NCI-H1417 (cell line): ENCODE results near the gene SCAMP2.
"Not testable (repeated sequence)": the region's sequence is repeated elsewhere in the genome, so short reads cannot be mapped to it uniquely, and the experiment has no call there.

Source experiments
- DNase-seq, 3 experiments: peaks; one replicate each; lab custom pipeline; 2025; lab: John Stamatoyannopoulos, UW

Gene SCAMP2

DNA sequence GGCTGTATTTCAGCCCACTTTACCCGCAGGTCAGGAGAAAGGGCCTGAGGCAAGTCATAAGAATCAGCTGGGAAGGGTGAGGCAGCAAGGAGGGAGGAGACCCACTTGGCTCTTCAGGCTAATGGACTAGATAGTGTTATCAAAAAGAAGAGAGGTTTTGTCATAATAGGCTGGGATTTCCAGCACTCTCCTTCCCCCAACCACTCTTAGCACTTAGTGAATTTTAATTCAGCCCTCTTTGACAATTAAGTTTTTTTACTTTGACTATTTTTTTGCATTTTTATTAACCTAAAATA lies 17.4 kb upstream of the SCAMP2 start:
- DNase-seq, result no peak

DNA sequence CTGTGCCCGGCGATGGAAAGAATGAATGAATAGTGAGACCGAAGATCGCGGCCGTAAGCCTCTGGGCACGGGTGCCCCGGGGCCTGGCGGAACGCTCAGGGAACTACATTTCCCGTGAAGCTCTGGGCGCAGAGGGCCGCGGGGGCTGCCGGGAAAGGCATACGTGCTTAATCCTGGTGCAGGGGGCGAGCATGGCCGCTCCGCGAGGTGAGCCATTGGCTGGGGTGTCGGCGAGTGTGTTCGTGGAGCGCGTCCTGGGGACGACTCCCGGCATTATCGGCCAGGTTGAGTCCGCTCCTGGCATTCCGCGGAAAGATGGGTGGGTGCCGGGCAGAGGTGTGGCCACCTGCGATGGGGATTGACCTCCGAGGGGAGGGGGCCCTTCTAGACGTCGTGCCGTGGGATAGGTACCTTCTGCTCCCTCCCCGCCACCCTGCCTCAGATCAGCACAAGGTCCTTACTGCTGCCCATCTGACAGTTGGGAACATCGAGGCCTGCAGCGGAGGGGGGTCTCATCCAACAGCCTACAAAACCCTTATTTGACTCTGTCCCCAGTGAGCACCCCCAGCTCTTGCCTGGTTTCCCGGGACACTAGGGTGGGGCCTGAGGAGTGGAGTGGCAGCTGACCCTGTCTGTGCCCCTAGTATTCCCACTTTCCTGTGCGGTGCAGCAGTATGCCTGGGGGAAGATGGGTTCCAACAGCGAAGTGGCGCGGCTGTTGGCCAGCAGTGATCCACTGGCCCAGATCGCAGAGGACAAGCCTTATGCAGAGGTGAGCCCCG lies 16.9 kb upstream of the SCAMP2 start, which contains the start of gene MPI:
MPI (plus strand) TSS at position 160 of the 782 bp plus-strand sequence; CDS start at position 192, 32 bp downstream.
- peak; percentile 79 to 92 (median 89) for DNase-seq

DNA sequence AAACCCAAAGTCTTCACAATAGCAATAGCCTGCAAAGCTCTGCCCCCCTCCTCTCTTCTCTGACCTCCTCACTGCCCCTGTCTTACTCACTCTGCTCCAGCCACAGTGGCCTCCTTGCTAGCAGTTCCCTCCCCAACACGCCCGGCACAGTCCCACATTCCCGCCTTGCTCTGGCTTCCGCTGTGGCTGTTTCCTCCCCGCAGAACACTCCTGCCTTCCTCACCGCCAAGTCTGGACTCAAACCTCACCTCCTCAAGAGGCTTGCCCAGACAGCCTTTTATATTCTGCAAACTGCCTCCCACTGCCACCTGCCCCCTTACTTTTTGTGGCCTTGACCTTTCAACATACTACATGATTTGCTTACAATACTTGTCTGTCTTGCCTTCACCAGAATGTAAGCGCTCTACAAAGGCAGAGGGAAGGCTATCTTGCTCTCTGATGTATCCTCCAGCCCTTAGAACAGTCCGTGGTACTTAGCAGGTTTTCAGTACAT lies 16.3 kb upstream of the SCAMP2 start:
- peak in 1 of 3 experiments; percentile 86 for DNase-seq

DNA sequence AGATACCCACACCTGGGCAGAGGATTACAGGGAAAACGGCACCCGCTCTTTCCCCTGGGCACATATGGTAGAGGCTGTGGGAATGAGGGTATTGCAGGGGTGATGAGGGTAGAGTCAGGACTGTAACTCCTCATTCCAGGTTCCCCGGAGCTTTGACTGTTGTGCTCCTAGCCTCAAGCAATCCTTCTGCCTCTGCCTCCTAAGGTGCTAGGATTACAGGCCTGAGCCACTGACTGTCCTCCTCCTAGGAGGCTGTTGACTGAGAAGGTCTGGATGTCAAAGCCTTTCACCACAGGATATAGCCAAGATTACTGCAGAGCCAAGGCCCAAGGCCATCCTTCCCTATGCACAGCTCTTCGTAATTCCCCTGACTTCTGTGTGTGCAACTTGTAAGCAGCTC lies 15.6 kb upstream of the SCAMP2 start:
- DNase-seq, result no peak

DNA sequence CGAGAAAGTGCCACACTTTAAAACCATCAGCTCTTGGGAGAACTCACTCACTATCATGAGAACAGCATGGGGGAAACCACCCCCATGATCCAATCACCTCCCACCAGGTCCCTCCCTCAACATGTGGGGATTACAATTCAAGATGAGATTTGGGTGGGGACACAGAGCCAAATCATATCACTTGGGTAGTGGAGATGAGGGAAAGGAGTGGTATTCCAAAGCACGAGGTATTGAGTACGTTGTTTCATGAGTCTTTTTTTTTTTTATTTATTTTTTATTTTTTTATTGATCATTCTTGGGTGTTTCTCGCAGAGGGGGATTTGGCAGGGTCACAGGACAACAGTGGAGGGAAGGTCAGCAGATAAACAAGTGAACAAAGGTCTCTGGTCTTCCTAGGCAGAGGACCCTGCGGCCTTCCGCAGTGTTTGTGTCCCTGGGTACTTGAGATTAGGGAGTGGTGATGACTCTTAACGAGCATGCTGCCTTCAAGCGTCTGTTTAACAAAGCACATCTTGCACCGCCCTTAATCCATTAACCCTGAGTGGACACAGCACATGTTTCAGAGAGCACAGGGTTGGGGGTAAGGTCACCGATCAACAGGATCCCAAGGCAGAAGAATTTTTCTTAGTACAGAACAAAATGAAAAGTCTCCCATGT lies 14.5 kb upstream of the SCAMP2 start:
- DNase-seq, result not testable (repeated sequence)

DNA sequence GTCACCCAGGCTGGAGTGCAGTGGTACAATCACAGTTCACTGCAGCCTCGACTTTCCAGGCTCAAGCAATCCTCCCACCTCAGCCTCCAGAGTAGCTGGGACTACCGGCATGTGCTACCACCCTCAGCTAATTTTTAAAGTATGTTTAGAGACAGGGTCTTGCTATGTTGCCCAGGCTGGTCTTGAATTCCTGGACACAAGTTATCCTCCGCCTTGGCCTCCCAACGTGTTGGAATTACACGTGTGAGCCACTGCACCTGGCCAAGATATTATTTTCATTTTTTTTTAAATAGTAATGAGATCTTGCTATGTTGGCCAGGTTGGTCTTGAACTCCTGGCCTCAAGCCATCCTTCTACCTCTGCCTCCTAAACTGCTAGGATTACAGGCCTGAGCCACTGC lies 12.3 kb upstream of the SCAMP2 start:
- no peak for DNase-seq

DNA sequence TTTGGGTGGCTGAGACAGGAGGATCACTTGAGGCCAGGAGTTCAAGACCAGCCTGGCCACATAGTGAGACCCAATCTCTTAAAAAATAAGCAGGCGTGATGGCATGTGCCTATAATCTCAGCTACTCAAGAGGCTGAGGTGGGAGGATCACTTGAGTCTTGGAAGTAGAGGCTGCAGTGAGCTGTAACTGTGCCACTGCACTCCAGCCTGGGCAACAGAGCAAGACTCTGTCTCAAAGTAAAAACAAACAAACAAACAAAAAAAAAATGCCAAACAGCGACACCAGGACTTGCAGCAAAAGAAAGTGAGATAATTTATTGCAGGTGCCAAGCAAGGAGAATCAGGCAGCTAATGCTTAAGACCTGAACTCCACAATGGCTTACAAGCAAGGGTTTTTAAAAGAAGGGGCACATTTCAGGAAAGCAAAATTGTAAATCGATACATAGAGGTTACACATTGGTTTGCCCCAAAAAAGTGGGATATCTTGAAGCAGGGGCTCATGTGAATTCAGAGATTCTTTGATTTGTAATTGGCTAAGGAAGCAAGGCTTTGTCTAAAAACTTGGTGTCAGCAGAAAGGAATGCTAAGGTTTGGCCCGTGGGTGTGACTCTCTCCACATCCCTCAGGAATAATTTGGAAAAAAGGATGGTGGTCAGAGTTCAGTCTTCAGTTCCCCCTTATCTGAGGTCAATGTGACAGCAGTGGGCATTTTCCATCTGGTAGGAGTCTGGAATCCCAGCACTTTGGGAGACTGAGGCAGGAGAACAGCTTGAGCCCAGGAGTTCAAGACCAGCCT lies 11.5 kb upstream of the SCAMP2 start:
- no peak for DNase-seq

DNA sequence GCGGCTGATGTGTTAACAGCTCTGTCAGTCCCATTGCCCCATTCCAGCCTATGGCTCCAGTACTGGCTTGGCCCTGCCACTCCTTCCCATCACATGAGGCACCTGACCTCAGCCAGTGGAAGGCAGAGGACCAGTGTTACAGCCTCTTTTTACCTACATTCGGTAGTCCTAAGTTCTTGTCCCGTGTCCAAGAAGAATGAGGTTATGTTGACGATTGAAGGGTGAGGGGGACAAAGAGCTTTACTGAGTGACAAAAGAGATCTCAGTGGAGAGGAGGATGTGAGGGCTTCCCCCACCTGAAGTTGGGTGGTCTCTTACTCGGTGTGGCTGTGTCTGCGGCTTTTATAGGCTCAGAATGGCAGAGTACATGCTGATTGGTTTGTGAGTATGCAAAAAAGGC lies 9.4 kb upstream of the SCAMP2 start:
- peak in 1 of 3 experiments; percentile 8 for DNase-seq

DNA sequence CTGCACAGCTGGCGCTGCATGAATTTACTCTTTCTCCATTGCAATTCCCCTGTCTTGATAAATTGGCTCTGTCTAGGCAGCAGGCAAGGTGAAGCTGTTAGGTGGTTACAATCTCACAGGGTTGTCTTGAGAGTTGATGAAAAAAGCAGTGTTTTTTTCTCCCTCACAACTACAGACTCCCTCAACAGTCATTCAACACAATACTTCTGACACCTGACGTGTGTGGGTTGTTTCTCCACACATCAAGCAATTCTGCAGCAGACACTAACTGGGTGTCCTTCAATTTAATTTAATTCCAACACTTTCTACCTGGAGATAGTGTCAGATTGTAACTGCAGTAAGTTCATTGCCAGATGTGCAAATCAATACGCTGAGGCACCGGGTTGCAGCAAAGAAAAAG lies 5.1 kb upstream of the SCAMP2 start:
- no peak for DNase-seq

DNA sequence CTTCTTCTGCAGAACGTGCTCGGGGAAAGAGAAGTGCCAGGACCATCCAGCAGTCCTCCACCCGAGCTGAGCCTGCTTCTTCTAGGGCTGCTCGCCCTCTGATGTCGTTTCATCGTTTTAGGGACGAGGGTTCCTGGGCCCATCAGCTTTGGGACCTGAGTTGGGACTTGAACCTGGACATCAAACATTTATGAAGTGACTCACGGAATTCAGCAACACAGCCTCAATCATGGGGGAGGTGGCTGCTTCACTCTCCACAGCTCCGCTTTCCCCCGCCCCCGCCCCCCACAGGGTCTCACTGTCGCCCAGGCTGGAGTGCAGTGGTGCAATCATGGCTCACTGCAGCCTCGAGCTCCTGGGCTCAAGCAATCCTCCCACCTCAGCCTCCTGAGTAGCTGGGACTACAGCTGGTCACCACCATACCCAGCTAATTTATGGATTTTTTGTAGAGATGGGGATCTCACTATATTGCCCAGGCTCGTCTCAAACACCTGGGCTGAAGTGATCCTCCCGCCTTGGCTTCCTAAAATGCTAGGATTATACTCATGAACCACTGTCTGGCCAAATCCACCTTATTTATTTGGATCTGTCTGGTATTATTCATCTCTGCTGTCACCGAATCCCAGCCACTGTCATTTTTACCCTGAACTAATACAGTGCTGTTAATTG lies 725 bp upstream of the SCAMP2 start:
- DNase-seq, result peak in 2 of 3 experiments; percentile 75 to 77

DNA sequence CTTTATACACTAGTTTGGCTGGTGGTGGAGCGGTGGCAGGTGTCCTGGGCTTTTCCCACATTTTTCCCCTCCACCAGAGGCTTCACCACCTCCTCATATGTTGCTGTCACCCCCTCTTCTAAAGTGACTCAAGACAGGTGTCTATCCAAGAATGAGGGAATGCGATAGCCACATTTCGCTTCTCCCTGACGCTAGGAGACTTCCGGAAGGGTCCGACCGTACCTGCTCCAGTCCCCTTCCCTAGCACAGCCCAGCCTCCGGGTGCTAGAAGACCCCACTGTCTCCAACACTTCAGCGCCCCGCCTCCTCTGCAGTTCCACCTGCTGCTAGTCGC lies 496 bp downstream of the SCAMP2 start:
- DNase-seq, result no peak

DNA sequence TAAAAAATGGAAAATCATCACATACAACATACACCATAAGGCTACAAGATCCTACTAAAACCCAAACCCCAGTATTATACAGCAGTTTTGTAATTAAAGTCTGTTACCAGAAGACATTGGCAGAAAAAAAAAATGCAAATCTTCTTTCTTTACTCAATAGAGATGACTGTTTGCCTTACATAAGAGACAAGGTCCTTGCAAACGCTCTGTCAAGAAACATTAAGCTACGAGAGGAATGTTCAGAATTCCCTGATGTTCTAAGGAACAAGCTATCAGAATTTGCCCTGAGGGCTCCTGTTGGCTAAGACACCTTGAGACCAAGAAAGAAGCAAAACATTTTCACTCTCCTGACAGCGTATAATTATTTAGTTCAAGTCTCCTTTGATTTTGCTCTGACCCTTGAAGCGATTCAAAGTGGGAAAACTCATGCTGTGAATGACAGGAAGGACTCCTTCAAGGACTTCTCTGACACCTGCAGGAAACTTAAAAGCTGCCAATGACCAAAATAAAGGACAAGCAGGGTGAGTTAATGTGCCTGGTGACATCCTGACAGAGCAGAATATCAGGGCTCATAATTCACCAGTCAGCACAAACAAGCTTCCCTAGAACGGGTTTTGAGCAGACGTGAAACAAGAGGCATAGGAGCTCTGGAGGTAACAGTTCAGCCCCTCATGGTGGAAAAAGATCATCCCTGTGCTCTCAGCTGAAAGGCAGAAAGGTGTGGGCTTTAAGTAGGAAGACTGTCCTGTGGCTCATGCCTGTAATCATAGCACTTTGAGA lies 2.5 kb downstream of the SCAMP2 start:
- no peak for DNase-seq

DNA sequence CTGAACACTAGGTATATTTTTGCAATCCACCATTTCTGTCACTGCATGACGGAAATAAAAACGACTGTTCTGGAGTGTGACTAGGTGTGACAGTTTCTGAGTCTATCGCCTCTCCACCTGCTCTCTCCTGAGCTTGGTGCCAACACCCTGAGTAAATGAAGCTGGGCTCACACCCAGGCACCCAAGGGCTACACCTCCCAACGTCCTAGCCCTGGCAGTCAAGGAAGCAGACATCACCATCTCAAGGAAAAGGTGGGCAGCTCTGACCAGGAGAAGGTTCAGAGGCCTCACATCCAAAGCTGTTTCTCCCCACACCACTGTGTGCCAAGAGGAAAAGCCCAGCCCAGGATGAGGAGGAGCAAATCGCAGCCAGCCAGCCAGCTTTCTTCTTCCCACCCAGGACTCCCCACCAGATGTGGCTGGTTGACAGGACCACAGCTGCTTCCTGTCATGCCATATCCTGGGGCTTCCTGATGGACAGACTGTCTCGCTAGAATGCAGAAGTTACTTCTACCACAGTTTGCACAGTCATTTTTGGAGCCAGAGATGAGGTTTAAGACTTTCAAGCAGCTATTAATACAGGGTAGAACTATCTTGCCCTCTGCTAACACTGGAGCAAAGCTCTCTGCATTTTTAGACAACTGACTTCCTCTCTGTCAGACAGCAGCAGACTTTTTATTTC lies 3.3 kb downstream of the SCAMP2 start:
- DNase-seq, result no peak

DNA sequence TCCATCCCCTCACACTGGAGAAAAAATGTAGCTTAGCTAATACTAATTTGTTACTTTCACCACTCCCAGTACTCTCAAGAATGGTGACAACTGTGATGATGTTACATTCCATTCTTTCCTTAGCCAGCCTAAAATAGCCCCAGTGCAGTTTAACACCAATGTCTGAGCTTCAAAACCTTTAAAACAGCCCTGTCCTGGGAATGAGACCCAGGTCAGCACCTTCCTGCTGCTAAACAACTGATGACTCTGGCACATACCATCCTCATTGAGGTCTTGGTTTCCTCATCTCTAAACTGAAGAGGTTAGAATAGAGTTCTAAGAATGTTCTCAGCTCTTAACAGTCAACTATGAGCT lies 3.8 kb downstream of the SCAMP2 start:
- DNase-seq, result no peak

DNA sequence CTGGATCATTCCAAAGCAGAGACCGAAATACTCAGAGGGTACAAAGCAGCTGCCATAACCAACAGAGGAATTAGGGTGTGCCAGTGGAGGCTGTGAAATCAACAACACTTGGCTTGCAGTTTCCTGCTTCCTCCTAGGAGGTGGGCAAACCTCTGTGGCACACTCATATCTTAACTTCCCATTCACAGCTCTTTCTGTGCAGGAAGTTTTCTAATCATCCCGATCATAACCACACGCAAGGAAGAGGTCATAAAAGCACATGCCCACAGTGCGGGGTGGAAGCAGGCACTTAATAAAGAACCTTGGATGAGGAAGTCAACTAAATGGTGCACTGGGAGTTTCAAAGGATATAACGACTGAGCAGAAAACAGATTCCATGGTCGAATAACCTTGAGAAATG lies 5.1 kb downstream of the SCAMP2 start:
- DNase-seq, result no peak

DNA sequence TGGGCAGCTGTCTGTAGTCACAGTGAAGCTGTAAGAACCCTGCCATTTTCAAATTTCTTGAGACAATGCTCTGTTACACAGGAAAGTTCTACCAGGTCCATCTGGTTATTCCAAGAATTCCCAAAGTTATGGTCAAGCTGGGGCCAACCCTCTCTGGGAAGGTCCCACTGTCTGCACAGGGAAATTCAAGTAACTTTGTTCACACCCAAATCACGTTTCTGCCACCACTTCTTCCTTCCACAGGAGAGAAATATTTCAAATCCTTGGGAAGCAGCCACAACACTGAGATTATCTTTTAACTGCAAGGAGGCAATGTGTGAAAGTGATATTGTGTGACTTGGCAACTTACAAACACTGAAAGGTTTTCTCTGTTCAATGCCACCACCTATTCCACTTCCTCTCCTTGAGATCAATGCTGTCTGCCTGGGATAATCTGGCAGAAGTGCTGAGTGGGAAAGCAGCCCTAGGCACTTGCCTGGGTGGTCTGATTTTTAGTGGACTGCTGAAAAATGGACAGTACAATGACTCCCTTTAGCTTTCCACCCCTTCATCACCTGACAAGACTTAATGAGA lies 5.6 kb downstream of the SCAMP2 start:
- no peak for DNase-seq

DNA sequence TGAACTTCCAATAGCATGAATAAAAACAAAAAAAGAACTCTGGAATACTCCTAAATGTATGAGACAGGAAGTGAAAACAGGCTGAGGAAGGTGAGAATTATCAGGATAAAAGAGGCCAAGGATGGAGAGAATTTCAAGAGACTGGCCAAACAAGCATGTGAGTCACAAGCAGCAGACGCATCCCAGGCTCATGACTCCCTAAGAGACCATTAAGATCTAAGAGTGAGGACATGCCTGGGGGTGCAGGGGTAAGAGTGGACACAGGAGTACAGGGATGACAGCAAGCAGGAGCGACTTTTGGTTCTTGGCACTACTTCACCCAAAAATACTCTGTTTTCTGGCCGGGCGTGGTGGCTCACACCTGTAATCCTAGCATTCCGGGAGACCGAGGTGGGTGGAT lies 7.1 kb downstream of the SCAMP2 start:
- no peak for DNase-seq

DNA sequence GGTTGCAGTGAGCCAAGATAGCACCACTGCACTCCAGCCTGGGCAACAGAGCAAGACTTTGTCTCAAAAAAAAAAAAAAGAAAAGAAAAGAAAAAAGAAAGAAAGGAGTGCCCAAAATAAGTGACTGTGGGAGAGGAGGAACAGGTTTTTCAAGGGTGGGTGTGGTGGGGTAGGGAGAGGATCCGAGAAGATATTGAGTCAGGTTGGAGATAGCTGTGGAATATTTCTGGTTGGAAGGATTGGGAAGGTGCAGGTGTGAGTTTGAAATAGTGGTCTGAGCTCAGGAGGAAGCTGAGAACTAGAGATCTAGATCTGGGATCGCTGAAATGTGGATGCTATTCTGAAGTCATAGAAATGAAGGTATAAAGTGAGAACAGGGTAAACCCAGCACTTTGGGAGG lies 7.8 kb downstream of the SCAMP2 start:
- no peak for DNase-seq

DNA sequence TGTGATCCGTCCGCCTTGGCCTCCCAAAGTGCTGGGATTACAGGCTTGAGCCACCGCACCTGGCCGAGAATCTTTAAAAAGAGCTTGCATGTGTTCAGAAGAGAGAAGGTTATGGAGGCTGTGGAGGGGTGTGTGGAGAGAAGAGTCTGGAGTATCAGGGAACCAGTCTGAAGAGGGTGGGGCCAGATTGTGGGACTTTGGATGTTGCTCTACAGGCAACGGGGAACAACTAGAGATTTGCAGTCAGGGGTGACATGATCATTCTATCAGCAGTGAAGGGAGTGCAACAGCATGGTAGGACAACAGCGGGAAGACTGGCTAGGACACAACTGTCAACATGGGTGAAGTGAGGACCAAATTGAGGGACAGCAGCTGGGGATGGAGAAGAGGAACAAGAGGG lies 8.9 kb downstream of the SCAMP2 start:
- no peak for DNase-seq

DNA sequence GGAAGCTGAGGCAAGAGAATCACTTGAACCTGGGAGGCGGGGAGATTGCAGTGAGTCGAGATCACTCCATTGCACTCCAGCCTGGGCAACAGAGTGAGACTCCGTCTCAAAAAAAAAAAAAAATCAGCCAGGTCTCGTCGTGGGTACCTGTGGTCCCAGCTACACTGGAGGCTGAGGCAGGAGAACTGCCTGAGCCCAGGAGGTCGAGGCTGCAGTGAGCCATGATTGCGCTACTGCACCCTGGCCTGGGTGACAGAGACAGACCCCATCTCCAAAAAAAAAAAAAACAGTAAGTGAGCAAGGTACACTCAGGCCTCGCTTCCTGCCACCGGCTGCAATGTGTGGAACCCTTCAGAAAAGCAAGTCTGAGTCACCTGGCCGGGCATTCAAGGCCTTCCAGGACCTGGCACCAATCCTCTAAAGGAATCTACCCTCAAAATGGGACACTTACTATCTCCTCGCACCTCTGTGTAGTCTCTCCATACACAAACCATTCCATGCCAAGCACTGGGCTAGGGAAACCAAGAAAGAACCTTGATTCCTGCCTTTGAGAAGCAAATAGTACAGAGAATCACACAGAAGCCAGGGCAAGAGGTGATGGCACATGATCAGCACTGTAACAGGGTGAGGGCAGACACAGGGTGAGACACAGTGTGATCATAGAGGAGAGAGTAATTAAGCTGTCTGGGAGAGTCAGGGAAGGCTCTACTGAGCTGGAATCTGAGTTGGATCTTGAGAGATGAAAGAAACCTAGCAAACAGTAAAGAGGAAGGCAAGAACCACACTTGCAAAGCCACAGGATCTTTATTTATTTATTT lies 9.7 kb downstream of the SCAMP2 start:
- DNase-seq, result no peak
